Renal cortical epithelial cell (primary cell): Measurements from ENCODE around the gene ARID3C. TPM values are rescaled to one million over a fixed set of nuclear protein-coding genes. Genes with fewer than 3 reads are reported as not detected.
A peak's percentile ranks its signal among the peaks of the same experiment; 100 is the strongest.

Source experiments
- DNase-seq: peaks from one replicate; pipeline ENCODE4 v3.0.0-alpha.2; 2011; ENCODE audit warnings: low read depth
- total RNA-seq: library from RNA; depleted of rRNA; stranded (reverse); fragments of >200 nt; gene quantifications from 2 replicates; pipeline ENCODE4 v1.2.3, GENCODE V29; 2014

ARID3C gene
- total RNA-seq, result not detected in 2 replicates

- no peak for DNase-seq
These were observed at the start of gene ARID3C for GRCh38 chr9:34628656-34629490. Gene ARID3C, minus strand, starts transcription at chr9:34629066. Its CDS starts 1,052 bp downstream, at chr9:34628014.

- DNase-seq, result no peak
These were observed 47.0 kb upstream of the ARID3C start for GRCh38 chr9:34675869-34676268.

GRCh38 chr9:34675048-34675714 lies 46.3 kb upstream of the ARID3C start:
- DNase-seq, result peak; percentile 20

GRCh38 chr9:34674440-34674839 lies 45.6 kb upstream of the ARID3C start:
- DNase-seq, result no peak

- DNase-seq, result no peak
These were observed 42.4 kb upstream of the ARID3C start for GRCh38 chr9:34671307-34671706.

- DNase-seq, result no peak
These were observed 41.1 kb upstream of the ARID3C start for GRCh38 chr9:34669809-34670562.

- peak; percentile 88 for DNase-seq
These were observed 36.8 kb upstream of the ARID3C start for GRCh38 chr9:34665381-34666250.

- DNase-seq, result no peak
These were observed 36.2 kb upstream of the ARID3C start for GRCh38 chr9:34665067-34665380.

GRCh38 chr9:34664281-34665066 lies 35.6 kb upstream of the ARID3C start:
- DNase-seq, result peak; percentile 74

GRCh38 chr9:34663303-34663605 lies 34.4 kb upstream of the ARID3C start:
- no peak for DNase-seq

GRCh38 chr9:34662526-34663302 lies 33.8 kb upstream of the ARID3C start, which contains the start of gene CCL27:
Gene CCL27, minus strand, starts transcription at chr9:34662657. Its CDS starts 24 bp downstream, at chr9:34662633.
- DNase-seq, result no peak

GRCh38 chr9:34659592-34660253 lies 30.9 kb upstream of the ARID3C start:
- DNase-seq, result peak; percentile 52

GRCh38 chr9:34658461-34658860 lies 29.6 kb upstream of the ARID3C start:
- no peak for DNase-seq

- DNase-seq, result no peak
These were observed 28.1 kb upstream of the ARID3C start for GRCh38 chr9:34656992-34657391.

- no peak for DNase-seq
These were observed 26.5 kb upstream of the ARID3C start for GRCh38 chr9:34655394-34655793.

- no peak for DNase-seq
These were observed 25.6 kb upstream of the ARID3C start for GRCh38 chr9:34654323-34655051.

GRCh38 chr9:34653151-34654072 lies 24.5 kb upstream of the ARID3C start:
- no peak for DNase-seq

GRCh38 chr9:34652602-34653000 lies 23.7 kb upstream of the ARID3C start:
- no peak for DNase-seq
